ENCODE results near the gene PTGR3. TPM values are rescaled to one million over a fixed set of nuclear protein-coding genes. Genes with fewer than 3 reads are reported as not detected.

PTGR3 gene
- total and polyA plus RNA-seq, 4 donors: 10.1 to 22.2 (median 21.4) TPM

DNA sequence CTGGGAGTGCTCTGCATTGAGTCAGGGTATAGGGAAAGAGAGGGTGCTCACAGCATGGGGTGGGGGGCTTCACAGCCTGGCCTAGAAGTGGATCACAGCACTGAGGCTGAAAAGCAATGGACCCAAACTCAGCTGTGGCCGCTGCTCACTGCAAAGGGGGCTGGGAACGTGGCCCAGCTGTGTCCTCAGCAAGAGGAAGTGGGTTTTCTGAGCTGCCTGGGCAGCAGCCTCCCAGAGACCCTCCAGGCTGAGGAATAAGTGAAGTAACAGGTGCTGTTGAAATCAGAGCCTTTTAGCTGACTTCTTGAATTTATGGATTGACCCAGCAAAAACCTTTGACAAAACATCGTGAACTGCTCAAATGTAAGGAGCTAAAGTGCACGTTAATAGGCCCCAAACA is 35.2 kb downstream of the PTGR3 start:
- DNase-seq (no peak), ATAC-seq (ENCODE audit: insufficient read depth, low FRiP score) (no peak)
- 35 to 67% methylated on average over 4 of the region's 4 CpGs for WGBS, 2 donors
- Histone ChIP-seq H3K36me3 (ENCODE audit: control insufficient read depth in 4 of 4, insufficient read depth in 4 of 4, low read length in 4 of 4) (no peaks in the 10 kb centered on the region), H3K9ac (ENCODE audit: insufficient read depth in 1 of 2, low read length in 2 of 2) (no peak overlapping the region), H3K4me1 (ENCODE audit: control insufficient read depth in 5 of 5, insufficient read depth in 5 of 5, low read length in 5 of 5) (peaks cover 0 to 6% (median 0%) of the 10 kb centered on the region in 5 donors), H3K27me3 (ENCODE audit: control insufficient read depth in 3 of 3, insufficient read depth in 3 of 3, low read length in 2 of 3) (no peaks in the 10 kb centered on the region), H3K27ac (ENCODE audit: low read depth in 1 of 2, low read length in 1 of 2) (no peak overlapping the region), H3K4me3 (no peak overlapping the region), H3K9me3 (ENCODE audit: control insufficient read depth in 4 of 4, insufficient read depth in 3 of 4, low read length in 3 of 4) (no peaks in the 10 kb centered on the region)
- TF ChIP-seq, protein P1, sequence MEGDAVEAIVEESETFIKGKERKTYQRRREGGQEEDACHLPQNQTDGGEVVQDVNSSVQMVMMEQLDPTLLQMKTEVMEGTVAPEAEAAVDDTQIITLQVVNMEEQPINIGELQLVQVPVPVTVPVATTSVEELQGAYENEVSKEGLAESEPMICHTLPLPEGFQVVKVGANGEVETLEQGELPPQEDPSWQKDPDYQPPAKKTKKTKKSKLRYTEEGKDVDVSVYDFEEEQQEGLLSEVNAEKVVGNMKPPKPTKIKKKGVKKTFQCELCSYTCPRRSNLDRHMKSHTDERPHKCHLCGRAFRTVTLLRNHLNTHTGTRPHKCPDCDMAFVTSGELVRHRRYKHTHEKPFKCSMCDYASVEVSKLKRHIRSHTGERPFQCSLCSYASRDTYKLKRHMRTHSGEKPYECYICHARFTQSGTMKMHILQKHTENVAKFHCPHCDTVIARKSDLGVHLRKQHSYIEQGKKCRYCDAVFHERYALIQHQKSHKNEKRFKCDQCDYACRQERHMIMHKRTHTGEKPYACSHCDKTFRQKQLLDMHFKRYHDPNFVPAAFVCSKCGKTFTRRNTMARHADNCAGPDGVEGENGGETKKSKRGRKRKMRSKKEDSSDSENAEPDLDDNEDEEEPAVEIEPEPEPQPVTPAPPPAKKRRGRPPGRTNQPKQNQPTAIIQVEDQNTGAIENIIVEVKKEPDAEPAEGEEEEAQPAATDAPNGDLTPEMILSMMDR (IDR thresholded peaks at IDR 0.05; ENCODE audit: control extremely low read depth, extremely low read depth): no peak

DNA sequence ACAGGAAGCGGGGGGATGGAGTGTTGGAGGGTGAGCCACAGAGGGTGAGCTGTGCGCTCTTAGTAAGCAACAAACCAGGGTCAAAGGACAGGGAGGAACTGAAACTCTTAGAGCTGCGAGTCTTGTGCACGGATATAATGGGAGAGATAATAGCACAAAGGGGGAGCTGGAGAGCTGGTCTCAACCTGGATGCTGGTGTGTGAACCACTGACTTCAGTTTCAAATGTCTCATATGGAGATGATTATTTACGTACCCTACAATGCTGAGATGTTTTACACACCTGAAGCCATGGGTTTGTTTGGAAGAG is 35.9 kb downstream of the PTGR3 start:
- Histone ChIP-seq H3K4me3 (no peak overlapping the region), H3K36me3 (ENCODE audit: control insufficient read depth in 4 of 4, insufficient read depth in 4 of 4, low read length in 4 of 4) (no peaks in the 10 kb centered on the region), H3K27me3 (ENCODE audit: control insufficient read depth in 3 of 3, insufficient read depth in 3 of 3, low read length in 2 of 3) (no peaks in the 10 kb centered on the region), H3K9me3 (ENCODE audit: control insufficient read depth in 4 of 4, insufficient read depth in 3 of 4, low read length in 3 of 4) (no peaks in the 10 kb centered on the region), H3K9ac (ENCODE audit: insufficient read depth in 1 of 2, low read length in 2 of 2) (no peak overlapping the region), H3K27ac (ENCODE audit: low read depth in 1 of 2, low read length in 1 of 2) (no peak overlapping the region), H3K4me1 (ENCODE audit: control insufficient read depth in 5 of 5, insufficient read depth in 5 of 5, low read length in 5 of 5) (peaks cover 0 to 8% (median 0%) of the 10 kb centered on the region in 5 donors)
- 57 to 58% methylated on average over 5 of the region's 5 CpGs for WGBS, 2 donors
- ATAC-seq (ENCODE audit: insufficient read depth, low FRiP score) (no peak), DNase-seq (peak in 1 of 3 donors; percentile 36)
- TF ChIP-seq, protein P1 (IDR thresholded peaks at IDR 0.05; ENCODE audit: control extremely low read depth, extremely low read depth): no peak

DNA sequence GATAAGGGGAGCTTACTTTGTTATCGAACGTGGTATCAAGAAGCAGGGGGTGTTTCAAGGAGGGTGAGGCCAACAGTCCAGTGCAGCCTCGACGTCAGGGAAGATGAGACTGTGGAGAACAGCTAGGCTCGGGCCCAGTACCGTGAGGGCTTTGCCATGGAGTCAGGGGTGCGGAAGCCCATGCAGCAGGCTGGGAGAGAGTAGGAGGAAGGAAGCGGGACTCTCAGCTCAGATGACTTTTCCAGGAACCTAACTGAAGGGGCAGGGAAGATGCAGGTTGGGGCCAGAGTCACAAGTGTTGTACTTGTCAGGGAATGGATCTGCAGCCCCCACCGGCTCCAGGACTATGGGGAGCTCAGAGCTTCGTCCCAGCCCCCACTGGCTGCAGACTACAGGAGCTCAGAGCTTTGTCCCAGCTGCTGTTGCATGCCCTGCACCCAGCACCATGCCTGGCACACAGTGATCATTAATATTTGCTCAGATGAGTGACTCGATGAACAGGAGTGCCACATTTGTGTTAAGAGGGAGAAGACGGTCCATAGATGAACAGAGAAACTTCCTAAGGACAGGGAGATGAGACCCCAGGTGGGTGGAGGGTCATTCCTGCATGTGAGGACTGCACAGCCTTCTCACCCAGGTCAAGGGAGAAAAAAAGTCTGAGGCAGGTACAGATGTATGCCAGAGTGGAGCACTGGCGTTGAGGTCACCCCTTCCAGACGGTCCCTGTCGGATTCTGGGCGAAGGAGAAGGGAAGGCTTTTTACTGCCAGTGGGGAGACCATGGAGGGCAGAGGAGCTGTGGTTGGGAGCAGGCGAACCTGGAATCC is 36.4 kb downstream of the PTGR3 start:
- DNase-seq (no peak), ATAC-seq (ENCODE audit: insufficient read depth, low FRiP score) (no peak)
- no peaks in the 10 kb centered on the region for H3K9me3 ChIP-seq (ENCODE audit: control insufficient read depth in 4 of 4, insufficient read depth in 3 of 4, low read length in 3 of 4)
- 87 to 89% methylated on average over 17 of the region's 17 CpGs for WGBS, 2 donors
- TF ChIP-seq, protein P1 (IDR thresholded peaks at IDR 0.05; ENCODE audit: control extremely low read depth, extremely low read depth): no peak
- peaks cover 0 to 8% (median 0%) of the 10 kb centered on the region in 5 donors for H3K4me1 ChIP-seq (ENCODE audit: control insufficient read depth in 5 of 5, insufficient read depth in 5 of 5, low read length in 5 of 5)
- no peak overlapping the region for H3K27ac ChIP-seq (ENCODE audit: low read depth in 1 of 2, low read length in 1 of 2)
- no peaks in the 10 kb centered on the region for H3K27me3 ChIP-seq (ENCODE audit: control insufficient read depth in 3 of 3, insufficient read depth in 3 of 3, low read length in 2 of 3)
- no peak overlapping the region for H3K9ac ChIP-seq (ENCODE audit: insufficient read depth in 1 of 2, low read length in 2 of 2)
- H3K36me3 ChIP-seq (ENCODE audit: control insufficient read depth in 4 of 4, insufficient read depth in 4 of 4, low read length in 4 of 4): no peaks in the 10 kb centered on the region
- H3K4me3 ChIP-seq: no peak overlapping the region

All from lung (tissue), 12 donors.